DMS53 treated with DMSO at 0.1 percent for 48 hours (cell line): ENCODE data around the gene CFAP61.
"Not testable (repeated sequence)": the region's sequence is repeated elsewhere in the genome, so short reads cannot be mapped to it uniquely, and the experiment has no call there.

Experiments used
- DNase-seq: peaks from one replicate; lab custom pipeline; 2025; ENCODE audit not compliant: unreplicated experiment; lab: John Stamatoyannopoulos, UW

The CFAP61 gene, protein sequence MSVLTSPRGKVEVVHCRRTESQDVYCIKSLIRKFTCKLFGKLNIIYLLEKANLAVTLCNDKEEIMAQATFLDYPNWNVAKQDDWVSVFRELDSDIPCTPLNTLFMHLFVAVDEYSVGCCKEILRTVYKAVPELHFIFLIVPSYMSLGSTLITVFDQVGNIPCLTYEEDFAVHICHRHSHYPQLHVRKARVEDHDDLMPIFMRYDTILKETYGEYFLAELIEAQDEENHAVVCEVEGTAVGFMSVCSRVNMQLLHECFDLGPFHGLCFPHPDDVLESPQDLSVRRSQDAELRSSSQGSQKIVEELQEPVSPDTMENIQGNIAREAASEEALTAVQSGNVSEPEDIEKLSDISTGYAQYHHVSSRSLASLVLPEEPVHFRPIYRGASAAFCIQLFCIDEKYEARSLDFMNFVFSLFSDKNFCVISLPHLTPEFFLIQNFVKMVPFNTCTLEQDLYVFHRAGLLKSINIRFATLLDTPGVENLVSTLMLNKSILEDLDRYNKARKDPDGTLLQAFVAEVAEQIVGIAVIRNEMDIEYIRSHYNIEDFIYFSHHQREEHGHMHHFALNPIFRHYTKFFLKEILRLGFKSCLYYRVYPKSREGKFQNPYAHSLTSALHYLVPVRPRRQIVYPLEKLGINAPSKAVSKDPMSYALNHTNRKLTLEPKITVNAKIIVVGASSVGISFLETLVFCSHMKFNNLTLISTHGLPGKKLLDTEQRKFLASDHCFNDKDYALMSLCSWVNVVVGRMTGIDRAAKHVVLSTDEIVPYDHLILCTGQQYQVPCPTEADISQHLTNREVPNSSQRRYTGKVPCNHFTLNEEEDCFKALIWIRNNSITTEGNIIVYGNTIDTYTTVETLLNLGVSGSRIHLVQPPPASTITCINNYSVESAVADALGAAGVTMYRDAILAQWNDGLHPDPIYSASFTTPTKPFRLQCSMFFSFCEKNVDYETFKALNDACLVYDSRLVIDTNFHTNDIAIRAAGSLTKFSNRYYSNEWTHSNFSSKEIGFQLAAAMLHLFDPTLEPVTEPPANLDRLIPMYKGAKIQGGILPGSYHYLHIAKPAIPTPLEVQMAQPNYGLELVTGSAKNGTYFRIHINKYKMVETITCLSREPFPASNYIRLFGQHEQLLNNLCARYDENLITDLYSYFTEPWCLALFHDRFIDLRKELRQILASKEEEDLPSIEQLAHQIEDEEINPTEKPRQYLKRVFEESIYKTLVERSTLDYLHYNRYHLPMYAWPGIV

DNA sequence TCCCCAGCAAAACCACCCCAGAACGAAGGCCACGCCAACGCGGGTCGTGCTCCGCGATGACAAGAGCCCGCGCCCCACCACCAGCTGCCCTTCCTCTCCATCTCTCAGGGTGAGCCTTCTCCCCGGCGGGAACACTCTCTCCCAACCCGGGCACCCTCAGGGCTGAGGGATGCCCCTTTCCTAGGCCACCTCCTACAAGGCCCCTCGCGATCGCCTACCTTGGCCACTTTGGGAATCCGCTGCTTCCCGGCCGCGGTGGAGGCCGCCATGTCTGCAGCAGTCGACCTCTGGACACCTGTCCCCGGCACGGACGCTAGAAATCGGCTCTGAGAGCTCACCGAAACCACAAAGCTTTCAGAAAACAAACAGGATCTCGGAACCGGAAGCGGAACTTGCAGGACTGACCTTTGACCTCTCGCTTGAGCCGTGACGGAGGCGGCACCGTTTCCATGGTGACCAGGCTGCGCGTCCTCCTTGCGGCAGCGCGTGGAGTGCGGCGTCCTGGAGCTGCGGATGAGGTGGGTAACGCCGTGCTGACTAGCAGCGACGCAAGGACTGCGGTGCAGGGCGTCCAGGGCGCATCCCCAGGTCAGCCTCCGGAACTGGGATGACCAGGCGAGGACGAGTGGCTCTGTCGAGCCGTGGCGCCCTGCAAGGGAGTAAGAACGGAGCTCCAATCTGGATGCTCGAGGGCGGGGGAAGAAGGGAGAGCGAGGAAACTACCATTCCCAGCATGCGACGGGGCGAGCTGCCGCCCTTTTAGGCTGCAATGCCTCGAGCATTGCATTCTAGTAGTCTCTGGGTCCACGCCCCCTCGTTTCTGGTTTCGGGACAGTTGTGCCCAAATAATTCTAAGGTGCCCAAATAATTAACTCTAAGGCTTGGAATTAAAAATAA lies at the start of gene CFAP61, which contains the start of gene CRNKL1:
Gene CFAP61 (plus strand): TSS at position 459 of the 897 bp plus-strand sequence. CDS start 4,122 bp downstream, outside the sequence.
Gene CRNKL1 (minus strand): TSS at position 393 of the 897 bp plus-strand sequence. CDS start 124 bp downstream, at position 269.
- DNase-seq = peak; percentile 92

DNA sequence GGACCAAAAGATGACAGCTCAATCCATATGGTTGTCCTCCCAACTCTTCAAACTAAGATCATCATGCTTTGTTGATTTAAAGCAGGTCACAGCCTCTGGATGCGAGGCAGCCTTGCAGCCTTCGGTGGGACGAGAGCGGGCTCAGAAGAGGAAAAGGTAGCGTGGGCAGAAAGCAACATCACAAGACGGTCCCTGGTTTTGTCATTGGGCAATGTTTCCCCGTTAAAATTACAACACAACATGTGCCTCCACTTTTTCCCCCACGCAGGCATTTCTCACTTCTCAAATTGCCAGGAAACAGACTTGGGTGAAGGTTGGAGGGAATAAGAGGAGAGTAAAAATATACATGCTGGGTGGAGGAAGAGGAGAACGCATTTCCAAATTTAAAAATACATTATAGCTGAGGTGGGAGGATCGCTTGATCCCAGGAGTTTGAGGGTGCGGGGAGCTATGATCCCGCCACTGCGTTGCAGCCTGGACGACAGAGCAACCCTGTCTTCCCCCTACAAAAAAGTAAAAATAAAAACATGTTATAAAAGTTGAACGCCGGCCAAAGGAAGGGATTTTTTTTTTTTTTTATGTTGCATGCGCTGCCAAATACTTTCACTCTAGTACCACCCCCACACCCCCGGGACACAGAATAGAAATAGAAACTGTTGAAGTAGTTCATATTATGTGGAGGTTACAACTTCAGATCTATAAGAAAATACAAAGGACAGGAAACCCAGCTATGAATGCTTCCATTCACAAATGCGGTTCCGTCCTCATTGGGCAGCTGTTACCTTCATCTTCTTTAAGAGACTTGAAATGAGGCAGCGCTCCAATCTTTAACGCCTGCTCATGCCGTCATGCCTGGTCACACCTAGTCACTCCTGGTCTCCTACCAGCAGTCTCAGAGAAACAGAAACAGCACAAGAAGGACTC lies 49.0 kb upstream of the CFAP61 start:
- no peak for DNase-seq

DNA sequence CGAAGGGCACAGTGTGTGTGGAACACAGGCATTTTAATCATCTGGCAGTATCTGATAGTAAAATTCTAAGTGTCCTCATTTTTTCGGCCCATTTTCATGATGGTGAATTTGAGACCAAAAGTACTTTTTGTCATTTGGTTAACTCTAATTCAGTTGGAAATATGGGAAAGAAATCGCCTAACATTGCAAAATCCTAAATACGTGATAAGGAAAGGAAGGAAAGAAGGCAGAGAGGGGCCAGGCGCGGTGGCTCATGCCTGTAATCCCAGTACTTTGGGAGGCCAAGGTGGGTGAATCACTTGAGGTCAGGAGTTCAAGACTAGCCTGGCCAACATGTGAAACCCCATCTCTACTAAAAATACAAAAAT lies 48.4 kb upstream of the CFAP61 start:
- not testable (repeated sequence) for DNase-seq

DNA sequence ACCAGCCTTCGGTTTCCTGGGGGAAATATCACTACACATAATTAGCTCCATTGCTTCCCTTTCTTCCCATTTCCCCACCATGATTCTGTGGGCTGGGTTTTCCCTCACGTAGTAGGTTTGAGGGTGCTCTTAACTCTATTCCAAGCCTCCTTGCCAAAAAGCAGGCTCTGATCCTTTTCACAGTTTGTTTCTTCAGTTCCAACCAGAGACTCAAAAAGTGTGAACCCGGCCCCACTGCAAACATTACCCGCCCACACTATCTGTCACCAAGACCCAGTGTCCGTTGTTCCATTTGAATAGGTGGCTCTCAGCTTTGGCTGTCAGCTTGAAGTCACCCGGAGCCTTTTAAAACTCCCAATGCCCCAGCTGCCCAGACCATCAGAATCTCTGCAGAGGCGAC lies 47.0 kb upstream of the CFAP61 start:
- DNase-seq = no peak

DNA sequence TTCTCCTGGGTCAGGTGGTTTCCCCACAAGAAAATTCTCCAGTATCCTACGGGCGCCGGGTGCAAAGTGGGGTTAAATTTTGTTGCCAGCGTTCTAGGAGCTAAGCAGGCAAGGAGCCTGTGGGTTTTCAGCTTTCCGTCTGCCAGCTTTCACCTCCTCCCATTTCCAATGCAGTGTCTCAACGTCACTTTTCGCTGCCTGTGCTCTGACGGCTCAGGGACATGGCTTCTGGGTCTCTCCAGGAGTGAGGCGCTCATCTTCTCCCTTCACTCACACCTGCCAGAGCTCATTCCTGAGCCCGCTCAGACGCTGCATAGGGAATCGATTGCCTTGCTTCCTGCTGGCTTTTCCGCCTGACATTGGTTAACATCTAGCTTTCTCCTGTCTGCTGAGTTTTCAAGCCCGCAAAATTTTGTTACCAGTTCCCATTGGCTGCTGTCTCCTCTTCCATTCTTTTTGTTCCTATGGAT lies 42.5 kb upstream of the CFAP61 start:
- DNase-seq = no peak

DNA sequence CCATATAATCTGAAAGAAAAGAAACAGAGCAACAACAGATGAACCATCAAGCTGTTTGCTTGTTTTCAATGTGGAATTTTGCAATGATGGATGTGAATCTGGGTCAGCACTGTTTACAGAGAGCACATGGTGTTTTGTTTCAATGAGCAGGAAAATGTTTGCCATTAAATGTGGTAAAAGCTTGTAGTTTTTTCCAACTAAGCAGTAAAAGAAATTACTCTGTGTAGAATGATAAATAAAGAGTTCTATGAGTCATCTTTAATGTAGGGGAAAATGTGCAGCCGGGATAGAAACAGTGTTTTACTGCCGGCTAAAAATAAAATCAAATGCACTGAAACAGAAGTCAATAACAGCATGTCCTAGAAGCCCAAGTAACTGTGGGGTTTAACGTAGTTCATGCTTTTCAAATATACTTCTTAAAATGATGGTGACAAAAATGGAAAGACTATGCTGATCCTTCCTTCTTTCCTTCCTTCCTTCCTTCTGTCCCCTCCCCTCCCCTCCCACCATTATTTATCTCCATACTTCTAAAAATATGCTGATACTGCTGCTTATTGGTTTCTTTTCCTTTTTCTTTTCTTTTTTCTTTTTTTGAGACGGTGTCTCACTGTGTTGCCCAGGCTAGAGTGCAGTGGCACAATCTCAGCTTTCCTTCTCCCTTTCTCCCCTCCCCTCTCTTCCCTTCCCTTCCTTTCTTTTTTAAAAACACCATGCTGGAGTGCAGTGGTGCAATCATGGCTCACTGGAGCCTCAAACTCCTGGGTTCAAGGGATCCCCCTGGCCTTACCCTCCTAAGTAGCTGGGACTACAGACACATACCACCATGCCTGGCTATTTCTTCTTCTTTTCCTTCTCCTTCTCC lies 41.5 kb upstream of the CFAP61 start:
- peak; percentile 37 for DNase-seq

DNA sequence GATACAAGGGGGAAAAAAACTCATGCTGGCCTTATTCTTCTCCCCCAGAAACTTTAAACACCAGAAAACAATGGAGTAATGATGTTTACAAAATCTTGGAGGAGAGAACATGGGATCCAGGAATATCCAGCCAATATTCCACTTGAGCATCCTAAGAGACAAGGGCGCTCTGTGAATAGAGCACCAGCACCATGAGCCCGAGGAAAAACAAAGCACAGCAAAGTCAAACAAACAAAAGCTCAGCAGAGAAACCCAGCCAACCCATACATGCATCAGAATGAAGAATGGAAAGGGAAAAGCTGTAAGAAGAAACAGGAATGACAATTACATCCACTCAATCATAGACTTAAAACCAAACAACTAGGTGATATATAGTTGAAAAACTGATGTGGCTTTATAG lies 39.8 kb upstream of the CFAP61 start:
- no peak for DNase-seq

DNA sequence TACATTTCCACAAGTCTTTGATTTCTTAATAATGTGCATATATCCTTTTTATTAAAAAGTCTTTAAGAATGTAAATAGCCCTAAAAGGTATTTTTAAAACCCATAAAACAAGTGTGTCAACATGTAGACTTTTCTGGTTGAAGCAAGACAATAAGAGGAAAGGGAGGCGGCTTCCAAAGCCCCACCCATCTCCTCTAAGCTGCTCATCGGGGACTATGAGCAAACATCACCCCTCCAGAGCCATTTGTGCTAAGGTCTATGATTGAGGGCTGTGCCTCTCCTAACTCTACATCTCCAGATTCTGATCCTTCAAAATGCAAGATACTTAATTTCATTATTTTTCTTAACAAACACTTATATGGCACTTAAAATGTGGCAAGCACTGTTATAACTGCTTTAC lies 37.7 kb upstream of the CFAP61 start:
- no peak for DNase-seq

DNA sequence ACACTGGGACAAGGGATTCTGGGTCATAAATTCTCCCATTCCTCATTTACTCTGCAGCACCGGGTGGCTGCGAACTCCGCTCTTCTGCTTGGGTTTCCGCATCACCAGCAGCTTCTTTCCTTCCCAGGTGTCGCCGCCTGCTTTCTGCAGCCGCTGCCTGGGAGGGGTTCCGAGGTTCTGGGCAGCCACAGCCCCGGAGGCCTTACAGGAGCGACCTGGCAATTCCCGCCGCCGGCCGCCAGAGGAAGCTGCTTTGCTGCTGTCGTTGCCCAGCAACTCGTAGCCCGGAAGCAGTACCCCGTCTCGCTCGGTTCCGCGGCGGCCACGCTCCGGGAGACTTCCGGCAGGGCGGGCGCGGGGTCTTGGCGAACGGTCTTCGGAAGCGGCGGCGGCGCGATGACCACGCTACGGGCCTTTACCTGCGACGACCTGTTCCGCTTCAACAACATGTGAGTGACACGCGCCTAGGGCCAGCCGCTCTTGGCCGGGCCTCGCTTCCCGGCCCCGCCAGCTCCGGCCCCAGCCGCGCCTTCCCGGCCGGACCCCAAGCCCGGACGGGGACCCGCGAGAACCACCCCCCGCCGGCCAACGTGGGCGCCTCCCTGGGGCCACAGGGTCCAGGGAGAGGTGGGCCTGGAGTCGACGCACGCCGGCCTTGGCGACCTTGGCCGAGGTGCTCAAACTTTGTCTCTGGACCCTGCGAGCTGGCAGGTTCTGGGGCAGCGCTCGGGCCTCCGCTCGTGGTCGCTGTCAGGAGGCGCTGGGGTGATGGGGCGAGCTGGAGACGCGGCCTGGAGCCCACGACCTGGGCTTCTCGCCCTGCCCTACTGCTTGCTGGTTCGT lies 35.1 kb upstream of the CFAP61 start, which contains the start of gene NAA20:
Gene NAA20 (plus strand): TSS at position 362 of the 843 bp plus-strand sequence. CDS start 35 bp downstream, at position 397.
- DNase-seq = peak; percentile 93

DNA sequence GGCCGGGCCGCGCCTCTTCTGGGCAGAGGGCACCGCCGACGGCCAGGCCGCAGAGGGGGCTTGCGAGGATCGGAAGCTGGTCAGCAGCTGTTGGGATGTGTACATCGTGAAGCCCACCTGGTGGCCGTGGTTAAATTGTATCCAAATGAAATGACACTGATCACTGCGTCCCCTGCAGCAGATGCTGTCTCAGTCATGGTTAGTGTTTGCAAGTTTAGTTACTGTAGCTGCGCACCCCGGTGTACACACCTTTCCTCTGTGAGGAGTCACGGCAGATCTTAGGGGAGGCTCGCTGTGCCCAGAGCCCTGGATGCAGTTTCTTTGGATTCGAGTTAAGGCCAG lies 34.5 kb upstream of the CFAP61 start:
- DNase-seq = no peak

DNA sequence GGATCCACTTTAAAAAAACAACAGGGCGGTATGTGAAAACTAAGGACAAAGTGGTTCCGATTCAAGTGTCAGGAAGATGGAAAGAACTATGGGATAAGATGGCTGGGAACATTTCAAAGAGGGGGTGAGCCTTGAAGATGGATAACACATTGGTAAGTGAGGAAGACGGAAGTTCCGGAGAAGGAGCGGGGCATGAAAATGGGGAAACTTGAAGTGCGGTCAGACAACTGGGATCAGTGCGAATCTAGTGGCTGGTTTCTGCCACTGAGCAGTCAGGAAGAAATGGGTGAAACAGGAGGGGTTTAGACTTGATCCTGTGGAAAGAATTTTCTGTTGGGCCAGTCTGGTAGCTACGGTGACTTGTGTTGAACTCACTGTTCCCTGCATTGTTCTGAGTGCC lies 34.0 kb upstream of the CFAP61 start:
- no peak for DNase-seq

DNA sequence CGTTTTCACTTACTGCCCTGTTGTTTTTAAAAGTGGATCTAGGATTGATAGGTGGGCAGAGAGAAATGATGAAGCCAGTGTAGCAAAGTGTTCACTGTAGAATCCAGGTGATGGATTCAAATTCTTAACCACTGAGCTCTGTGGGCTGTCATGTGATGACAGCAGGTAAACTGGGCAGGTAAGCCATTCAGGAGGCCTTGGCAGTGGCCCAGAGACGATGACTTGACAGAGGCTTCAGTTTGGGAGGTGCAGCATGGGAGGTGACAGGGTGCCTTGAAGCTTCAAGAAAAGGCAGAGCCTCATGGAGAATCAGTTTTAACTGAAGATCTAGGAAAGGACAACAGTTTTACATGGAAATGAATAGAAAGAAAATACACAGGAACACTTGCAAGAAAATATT lies 33.2 kb upstream of the CFAP61 start:
- DNase-seq = no peak

DNA sequence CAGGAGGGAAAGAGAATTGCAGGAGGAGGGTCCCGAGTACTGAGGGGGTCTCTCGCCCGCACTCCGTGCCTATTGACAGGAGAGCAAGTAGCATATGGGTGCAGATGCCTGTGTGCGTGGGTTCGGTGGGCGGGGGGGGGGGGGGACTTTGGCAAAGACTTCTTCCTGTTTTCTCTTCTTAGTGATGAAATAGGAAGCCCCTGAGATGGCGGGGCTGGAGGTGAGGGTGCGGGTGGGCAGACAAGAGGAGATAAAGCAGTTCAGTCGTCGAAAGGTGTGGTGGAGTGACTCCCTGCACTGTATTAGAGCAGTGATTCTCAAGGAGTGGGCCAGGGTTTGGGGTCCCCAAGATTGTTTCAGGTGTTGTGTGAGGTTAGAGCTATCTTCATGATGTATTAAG lies 31.4 kb upstream of the CFAP61 start:
- DNase-seq = no peak

DNA sequence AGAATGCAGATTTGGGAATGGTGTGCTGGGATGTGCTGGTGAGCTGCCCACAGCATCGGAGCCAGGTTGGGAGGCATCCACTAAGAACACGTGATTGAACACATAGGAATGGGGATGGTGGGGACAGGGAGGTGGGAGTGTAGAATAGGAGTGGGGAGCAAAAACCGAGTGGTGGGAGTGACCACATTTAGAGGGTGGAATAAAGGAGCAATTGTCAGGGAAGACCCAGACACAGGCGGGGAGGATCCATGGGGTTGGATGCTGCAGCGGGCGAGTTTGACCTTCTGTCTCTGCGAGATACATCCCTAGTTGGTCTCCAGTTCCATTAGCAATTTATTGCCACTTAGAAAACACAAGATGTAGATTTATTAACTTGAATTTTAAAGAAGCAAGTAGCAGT lies 30.5 kb upstream of the CFAP61 start:
- no peak for DNase-seq

DNA sequence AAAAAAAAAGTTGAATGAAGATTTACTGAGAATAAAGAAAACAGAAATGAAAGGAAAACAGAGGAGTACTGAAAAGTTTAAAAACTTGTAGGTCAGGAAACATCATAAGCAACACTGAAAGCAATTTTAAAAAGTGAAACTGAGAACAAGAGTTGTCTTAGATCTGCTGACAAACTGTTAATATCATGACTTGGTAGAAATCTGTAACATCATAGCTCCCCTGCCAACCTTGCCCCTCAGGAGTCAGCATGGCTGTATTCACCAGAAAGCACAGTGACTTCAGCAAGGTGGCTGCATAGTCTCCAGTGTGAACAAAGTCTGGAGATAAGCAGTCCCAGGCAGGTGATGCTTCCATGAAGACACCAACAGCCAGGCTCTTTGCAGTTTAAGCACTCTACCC lies 29.8 kb upstream of the CFAP61 start:
- no peak for DNase-seq

DNA sequence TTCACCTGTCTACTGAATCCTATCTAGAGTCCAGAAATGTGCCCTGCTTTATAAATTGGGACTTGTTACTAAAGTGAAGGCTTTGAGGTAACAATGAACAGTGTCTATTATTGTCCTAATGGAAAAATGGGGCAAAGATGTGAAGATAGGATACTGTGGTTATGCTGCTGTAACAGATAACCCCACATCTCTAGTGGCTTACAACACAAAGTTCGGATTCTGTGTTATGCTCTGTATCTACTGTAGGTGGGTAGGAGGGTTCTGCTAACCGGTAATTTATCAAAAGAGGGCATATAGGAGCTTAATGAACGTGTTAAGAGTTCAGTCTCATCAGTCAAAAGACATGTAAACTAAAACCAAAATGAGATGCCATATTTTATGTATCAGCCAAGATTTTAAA lies 28.9 kb upstream of the CFAP61 start:
- no peak for DNase-seq

DNA sequence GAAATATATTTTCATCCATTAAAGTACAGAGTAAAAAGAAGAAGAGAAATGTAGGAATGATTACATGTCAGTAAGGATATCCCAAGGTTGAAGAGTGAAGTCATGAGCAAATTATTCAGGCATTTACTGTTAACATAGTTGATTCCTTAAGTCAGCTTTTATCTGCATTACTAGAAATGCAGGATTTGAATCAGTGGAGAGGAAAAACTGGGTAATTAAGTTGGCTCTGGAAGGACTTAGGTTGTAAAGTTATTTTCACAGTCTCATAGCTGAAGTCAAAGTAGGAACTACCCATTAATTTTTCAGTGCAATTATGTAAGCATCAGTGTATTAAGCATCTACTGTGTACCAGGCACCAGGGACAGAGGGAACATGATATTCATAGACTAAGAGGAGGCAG lies 27.4 kb upstream of the CFAP61 start:
- no peak for DNase-seq
